OCI-LY7 (cell line): ENCODE data around the gene NPAS2. TPM values are rescaled to one million over a fixed set of nuclear protein-coding genes. Genes with fewer than 3 reads are reported as not detected.

Experiments used
- BruUV-seq: library from RNA; stranded (reverse); fragments of 400-500 nt; replicated peaks from 2 replicates; lab custom pipeline; 2021; lab: Mats Ljungman, UMichigan
- CTCF ChIA-PET: fragments of 300-600 bp; sonication (Branson Sonifier 250); formaldehyde crosslinking; loops from one replicate; lab custom pipeline; 2022; ENCODE audit warnings: antibody characterized with exemption; ENCODE audit not compliant: unreplicated experiment; lab: Charles Lee
- POLR2A ChIA-PET: fragments of 300-600 bp; sonication (Branson Sonifier 250); formaldehyde crosslinking; loops from one replicate; lab custom pipeline; 2022; ENCODE audit warnings: antibody characterized with exemption; lab: Charles Lee
- DNase-seq: peaks from one replicate; pipeline ENCODE4 v3.0.0-alpha.2; 2015; ENCODE audit warnings: low spot score
- H2AFZ ChIP-seq: fragments of 200-600 bp; sonication (generic), shearing (Covaris generic); 2 replicates; pipeline ENCODE4 v1.6.1; 2014; ENCODE audit warnings: mild to moderate bottlenecking, antibody characterized with exemption, low read length, moderate library complexity
- H3K27ac ChIP-seq: fragments of 200-600 bp; sonication (generic); 2 replicates; pipeline ENCODE4 v1.5.1; 2014; ENCODE audit warnings: mixed run types, low read depth, mild to moderate bottlenecking, moderate library complexity, low read length, inconsistent platforms; ENCODE audit not compliant: poor library complexity, severe bottlenecking
- H3K36me3 ChIP-seq: fragments of 200-600 bp; sonication (generic); 2 replicates; pipeline ENCODE4 v1.6.1; 2014; ENCODE audit warnings: mild to moderate bottlenecking, antibody characterized with exemption, low read length, moderate library complexity, mixed read lengths; ENCODE audit not compliant: insufficient read depth
- H3K4me1 ChIP-seq: fragments of 200-600 bp; sonication (generic); 2 replicates; pipeline ENCODE4 v1.5.1; 2014; ENCODE audit warnings: mild to moderate bottlenecking, low read length; ENCODE audit not compliant: insufficient read depth, poor library complexity, severe bottlenecking
- H3K4me2 ChIP-seq: fragments of 200-600 bp; sonication (generic); 2 replicates; pipeline ENCODE4 v1.6.1; 2014; ENCODE audit warnings: mild to moderate bottlenecking, low read length
- H3K4me3 ChIP-seq: fragments of 200-600 bp; sonication (generic); 2 replicates; pipeline ENCODE4 v1.5.1; 2014; ENCODE audit warnings: mild to moderate bottlenecking, low read depth, low read length; ENCODE audit not compliant: poor library complexity, severe bottlenecking
- H3K79me2 ChIP-seq: fragments of 200-600 bp; sonication (generic); 2 replicates; pipeline ENCODE4 v1.6.1; 2016; ENCODE audit warnings: low read depth, mild to moderate bottlenecking, low read length, moderate library complexity, mixed read lengths; ENCODE audit not compliant: insufficient read depth
- H3K9me2 ChIP-seq: fragments of 200-600 bp; sonication (generic); 2 replicates; pipeline ENCODE4 v1.6.1; 2016; ENCODE audit warnings: mild to moderate bottlenecking, low read length, mixed read lengths; ENCODE audit not compliant: insufficient read depth
- H3K9me3 ChIP-seq: fragments of 200-600 bp; sonication (generic); 2 replicates; pipeline ENCODE4 v1.6.1; 2014; ENCODE audit warnings: mild to moderate bottlenecking, mixed run types, low read length, mixed read lengths
- H4K20me1 ChIP-seq: fragments of 200-600 bp; sonication (generic); 2 replicates; pipeline ENCODE4 v1.6.1; 2014; ENCODE audit warnings: mild to moderate bottlenecking, antibody characterized with exemption, low read length, moderate library complexity, mixed read lengths; ENCODE audit not compliant: insufficient read depth
- EZH2phosphoT487 ChIP-seq: fragments of 200-600 bp; sonication (generic); IDR thresholded peaks from 2 replicates; pipeline ENCODE4 v1.6.1; 2018; ENCODE audit warnings: low read depth, borderline replicate concordance, mild to moderate bottlenecking, mixed run types, antibody characterized with exemption, low read length, moderate library complexity, mixed read lengths
- intact Hi-C: fragments of 100-400 bp; cut with micrococcal nuclease; formaldehyde crosslinking; loops from one replicate; pipeline ENCODE4 v1.10.0; 2022; ENCODE audit not compliant: unreplicated experiment
- total RNA-seq, 2 experiments: library from RNA; depleted of rRNA in 1 of 2; stranded (reverse); fragments of >200 nt in 1 of 2; shearing (Covaris generic) in 1 of 2; gene quantifications; 2 replicates each; pipeline ENCODE4 v1.2.3, GENCODE V29; 2014 to 2022
- TF ChIP-seq, protein P1 (sequence below): fragments of 200-600 bp; sonication (generic); conservative IDR thresholded peaks from 2 replicates; pipeline ENCODE4 v1.5.1; 2014; ENCODE audit warnings: mild to moderate bottlenecking, antibody characterized with exemption, low read length, moderate library complexity, mixed read lengths

Gene NPAS2
- total RNA-seq, 2 experiments from 2014 or later = not detected

DNA sequence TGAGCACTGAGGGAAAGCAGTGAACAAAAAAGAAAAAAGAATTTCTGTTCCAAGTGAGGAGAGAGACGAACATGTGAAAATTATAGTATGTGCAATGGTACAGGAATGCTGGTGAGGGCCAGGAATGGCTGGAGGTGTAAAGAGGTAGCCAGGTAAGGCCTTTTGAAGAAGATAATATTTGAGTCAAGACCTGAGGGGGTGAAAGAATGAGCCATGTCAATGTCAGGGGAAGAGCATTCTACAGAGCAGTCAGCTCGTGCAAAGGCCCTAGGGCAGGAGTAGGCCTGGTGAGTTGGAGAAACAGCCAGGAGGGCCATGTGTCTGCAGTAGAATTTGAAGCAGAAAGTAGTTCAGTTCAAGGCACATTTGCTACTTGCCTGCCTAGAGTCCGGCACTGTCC, 169.7 kb downstream of the NPAS2 start:
- ChIA-PET POLR2A (no interaction called here), CTCF (no interaction called here)
- no peak overlapping the region for H3K4me3 ChIP-seq
- no TSS peak for BruUV-seq
- no peaks in the 10 kb centered on the region for H3K4me1 ChIP-seq
- no peak overlapping the region for H3K27ac ChIP-seq
- TF ChIP-seq, protein P1, sequence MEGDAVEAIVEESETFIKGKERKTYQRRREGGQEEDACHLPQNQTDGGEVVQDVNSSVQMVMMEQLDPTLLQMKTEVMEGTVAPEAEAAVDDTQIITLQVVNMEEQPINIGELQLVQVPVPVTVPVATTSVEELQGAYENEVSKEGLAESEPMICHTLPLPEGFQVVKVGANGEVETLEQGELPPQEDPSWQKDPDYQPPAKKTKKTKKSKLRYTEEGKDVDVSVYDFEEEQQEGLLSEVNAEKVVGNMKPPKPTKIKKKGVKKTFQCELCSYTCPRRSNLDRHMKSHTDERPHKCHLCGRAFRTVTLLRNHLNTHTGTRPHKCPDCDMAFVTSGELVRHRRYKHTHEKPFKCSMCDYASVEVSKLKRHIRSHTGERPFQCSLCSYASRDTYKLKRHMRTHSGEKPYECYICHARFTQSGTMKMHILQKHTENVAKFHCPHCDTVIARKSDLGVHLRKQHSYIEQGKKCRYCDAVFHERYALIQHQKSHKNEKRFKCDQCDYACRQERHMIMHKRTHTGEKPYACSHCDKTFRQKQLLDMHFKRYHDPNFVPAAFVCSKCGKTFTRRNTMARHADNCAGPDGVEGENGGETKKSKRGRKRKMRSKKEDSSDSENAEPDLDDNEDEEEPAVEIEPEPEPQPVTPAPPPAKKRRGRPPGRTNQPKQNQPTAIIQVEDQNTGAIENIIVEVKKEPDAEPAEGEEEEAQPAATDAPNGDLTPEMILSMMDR = no peak
- no peak for TF ChIP-seq EZH2phosphoT487
- H3K9me3 ChIP-seq = no peaks in the 10 kb centered on the region
- DNase-seq = no peak
- no peaks in the 10 kb centered on the region for H3K36me3 ChIP-seq
- intact Hi-C loops = no loop called here
- H3K4me2 ChIP-seq = no peak overlapping the region
- no peaks in the 10 kb centered on the region for H3K79me2 ChIP-seq
- no peaks in the 10 kb centered on the region for H3K9me2 ChIP-seq
- no peaks in the 10 kb centered on the region for H4K20me1 ChIP-seq
- H2AFZ ChIP-seq = no peak overlapping the region

DNA sequence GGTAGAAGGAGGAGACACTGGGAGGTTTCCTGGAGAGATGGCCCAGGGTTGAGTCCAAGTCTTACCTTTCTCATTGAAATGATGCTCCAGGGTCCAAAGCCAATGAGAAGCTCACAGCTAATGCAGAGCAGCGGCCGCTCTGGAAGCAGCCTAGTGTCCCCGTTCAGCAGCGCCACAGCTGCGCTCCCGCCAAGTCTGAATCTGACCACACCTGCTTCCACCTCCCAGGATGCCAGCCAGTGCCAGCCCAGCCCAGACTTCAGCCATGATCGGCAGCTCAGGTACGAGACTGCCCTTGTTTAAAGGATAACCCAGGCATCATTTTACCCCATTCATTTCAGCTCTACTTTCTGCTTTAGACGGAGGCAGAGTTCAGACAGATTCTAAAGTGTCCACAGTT, 170.2 kb downstream of the NPAS2 start:
- Histone ChIP-seq H4K20me1 (no peaks in the 10 kb centered on the region), H3K36me3 (no peaks in the 10 kb centered on the region), H3K9me2 (no peaks in the 10 kb centered on the region), H2AFZ (no peak overlapping the region), H3K4me2 (no peak overlapping the region), H3K4me3 (no peak overlapping the region), H3K9me3 (no peaks in the 10 kb centered on the region), H3K27ac (no peak overlapping the region), H3K79me2 (no peaks in the 10 kb centered on the region), H3K4me1 (no peaks in the 10 kb centered on the region)
- TF ChIP-seq EZH2phosphoT487 = no peak
- TF ChIP-seq, protein P1 = no peak
- ChIA-PET POLR2A (no interaction called here), CTCF (no interaction called here)
- no TSS peak for BruUV-seq
- intact Hi-C loops = no loop called here
- no peak for DNase-seq

DNA sequence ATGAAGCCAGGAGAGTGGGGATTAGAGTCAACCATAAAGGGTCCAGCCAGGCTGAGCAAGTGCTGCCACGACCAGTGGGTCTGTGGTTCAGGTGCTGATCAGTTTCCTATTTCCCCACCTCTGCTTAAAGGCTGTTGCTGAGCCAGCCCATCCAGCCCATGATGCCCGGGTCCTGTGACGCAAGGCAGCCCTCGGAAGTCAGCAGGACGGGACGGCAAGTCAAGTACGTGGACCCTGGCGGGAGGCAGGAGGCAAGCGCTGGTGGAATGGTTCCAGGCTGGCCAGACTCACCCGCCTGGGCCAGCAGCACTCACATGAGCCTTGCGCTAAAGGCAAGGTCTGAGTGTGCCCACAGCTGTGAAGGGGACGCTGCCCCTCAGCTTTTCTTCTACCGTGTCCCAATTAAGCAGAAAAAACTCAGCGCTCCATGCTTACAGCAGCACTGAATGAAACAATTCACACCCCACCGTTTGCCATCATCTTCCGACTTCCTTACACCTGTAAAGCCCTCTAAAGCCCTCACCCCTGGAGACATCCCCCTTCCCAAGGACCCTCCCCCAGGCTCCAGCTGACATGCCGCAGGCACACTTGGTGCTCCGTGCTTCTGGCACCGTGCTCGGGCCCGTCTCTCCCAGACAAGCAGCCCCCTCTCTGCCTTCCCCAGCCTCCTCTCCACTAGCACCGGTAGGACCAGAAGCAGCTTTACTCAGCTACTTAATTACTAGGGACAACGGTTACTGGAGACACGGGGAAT, 170.9 kb downstream of the NPAS2 start:
- intact Hi-C loops = no loop called here
- Histone ChIP-seq H4K20me1 (no peaks in the 10 kb centered on the region), H3K4me1 (no peaks in the 10 kb centered on the region), H3K9me3 (no peaks in the 10 kb centered on the region), H3K4me2 (no peak overlapping the region), H3K36me3 (no peaks in the 10 kb centered on the region), H3K27ac (no peak overlapping the region), H3K79me2 (no peaks in the 10 kb centered on the region), H3K9me2 (no peaks in the 10 kb centered on the region), H3K4me3 (no peak overlapping the region), H2AFZ (no peak overlapping the region)
- POLR2A ChIA-PET = interaction anchor here (0.6 kb wide), 1 partner anchor 283 kb away, joined by 3 read pairs; no protein-coding TSS in a partner anchor
- no peak for DNase-seq
- TF ChIP-seq EZH2phosphoT487 = no peak
- TF ChIP-seq, protein P1 = no peak
- CTCF ChIA-PET = no interaction called here
- BruUV-seq = no TSS peak
